ENCODE data around the gene UNC93A.
"Not testable (repeated sequence)": the region's sequence is repeated elsewhere in the genome, so short reads cannot be mapped to it uniquely, and the experiment has no call there.

Gene UNC93A

GRCh38 chr6:167303675-167304625 lies 12.8 kb downstream of the UNC93A start:
- no peak for TF ChIP-seq CTCF (IDR thresholded peaks at IDR 0.05; ENCODE audit: low read depth, low read length)
- DNase-seq (ENCODE audit: low read depth, low spot score) = no peak
- H3K4me3 ChIP-seq (ENCODE audit: low read depth, low read length) = no peak overlapping the region
- in situ Hi-C loops (cut with HindIII; ENCODE audit: low sequenced_read_pairs) = no loop called here

- no peak for TF ChIP-seq CTCF (IDR thresholded peaks at IDR 0.05; ENCODE audit: low read depth, low read length)
- DNase-seq (ENCODE audit: low read depth, low spot score) = no peak
- in situ Hi-C loops (cut with HindIII; ENCODE audit: low sequenced_read_pairs) = no loop called here
These were observed 13.8 kb downstream of the UNC93A start for GRCh38 chr6:167304912-167305311.

GRCh38 chr6:167305796-167306195 lies 14.7 kb downstream of the UNC93A start:
- no peak for DNase-seq (ENCODE audit: low read depth, low spot score)
- in situ Hi-C loops (cut with HindIII; ENCODE audit: low sequenced_read_pairs) = no loop called here
- no peak overlapping the region for H3K4me3 ChIP-seq (ENCODE audit: low read depth, low read length)
- no peak for TF ChIP-seq CTCF (IDR thresholded peaks at IDR 0.05; ENCODE audit: low read depth, low read length)

More at GRCh38 chr6:167304912-167305311, 13.8 kb downstream of the UNC93A start:
- H3K4me3 ChIP-seq (ENCODE audit: low read depth, low read length) = no peak overlapping the region

- no peak for TF ChIP-seq CTCF (IDR thresholded peaks at IDR 0.05; ENCODE audit: low read depth, low read length)
- peak; percentile 27 for DNase-seq (ENCODE audit: low read depth, low spot score)
- in situ Hi-C loops (cut with HindIII; ENCODE audit: low sequenced_read_pairs) = no loop called here
- no peak overlapping the region for H3K4me3 ChIP-seq (ENCODE audit: low read depth, low read length)
These were observed 15.4 kb downstream of the UNC93A start for GRCh38 chr6:167306401-167306998.

- no peak for TF ChIP-seq CTCF (IDR thresholded peaks at IDR 0.05; ENCODE audit: low read depth, low read length)
- in situ Hi-C loops (cut with HindIII; ENCODE audit: low sequenced_read_pairs) = no loop called here
- DNase-seq (ENCODE audit: low read depth, low spot score) = no peak
- H3K4me3 ChIP-seq (ENCODE audit: low read depth, low read length) = no peak overlapping the region
These were observed 16.3 kb downstream of the UNC93A start for GRCh38 chr6:167307342-167307955.

GRCh38 chr6:167308207-167308606 lies 17.1 kb downstream of the UNC93A start:
- H3K4me3 ChIP-seq (ENCODE audit: low read depth, low read length) = no peak overlapping the region
- in situ Hi-C loops (cut with HindIII; ENCODE audit: low sequenced_read_pairs) = no loop called here
- no peak for TF ChIP-seq CTCF (IDR thresholded peaks at IDR 0.05; ENCODE audit: low read depth, low read length)
- DNase-seq (ENCODE audit: low read depth, low spot score) = no peak

- DNase-seq (ENCODE audit: low read depth, low spot score); in situ Hi-C loops (cut with HindIII; ENCODE audit: low sequenced_read_pairs); H3K4me3 ChIP-seq (ENCODE audit: low read depth, low read length): not testable (repeated sequence)
These were observed 18.5 kb downstream of the UNC93A start for GRCh38 chr6:167309355-167310192.
